HS-5 (cell line): Measurements from ENCODE around the gene EEFSEC.

Source experiments
- DNase-seq: peaks from one replicate; pipeline ENCODE4 v3.0.0-alpha.2; 2012; ENCODE audit warnings: low read depth

EEFSEC gene

GRCh38 chr3:128449111-128449638 lies 295.9 kb downstream of the EEFSEC start:
- no peak for DNase-seq

GRCh38 chr3:128452120-128452519 lies 298.8 kb downstream of the EEFSEC start:
- no peak for DNase-seq

- no peak for DNase-seq
Measured at GRCh38 chr3:128452678-128453275, 299.5 kb downstream of the EEFSEC start.

DNA sequence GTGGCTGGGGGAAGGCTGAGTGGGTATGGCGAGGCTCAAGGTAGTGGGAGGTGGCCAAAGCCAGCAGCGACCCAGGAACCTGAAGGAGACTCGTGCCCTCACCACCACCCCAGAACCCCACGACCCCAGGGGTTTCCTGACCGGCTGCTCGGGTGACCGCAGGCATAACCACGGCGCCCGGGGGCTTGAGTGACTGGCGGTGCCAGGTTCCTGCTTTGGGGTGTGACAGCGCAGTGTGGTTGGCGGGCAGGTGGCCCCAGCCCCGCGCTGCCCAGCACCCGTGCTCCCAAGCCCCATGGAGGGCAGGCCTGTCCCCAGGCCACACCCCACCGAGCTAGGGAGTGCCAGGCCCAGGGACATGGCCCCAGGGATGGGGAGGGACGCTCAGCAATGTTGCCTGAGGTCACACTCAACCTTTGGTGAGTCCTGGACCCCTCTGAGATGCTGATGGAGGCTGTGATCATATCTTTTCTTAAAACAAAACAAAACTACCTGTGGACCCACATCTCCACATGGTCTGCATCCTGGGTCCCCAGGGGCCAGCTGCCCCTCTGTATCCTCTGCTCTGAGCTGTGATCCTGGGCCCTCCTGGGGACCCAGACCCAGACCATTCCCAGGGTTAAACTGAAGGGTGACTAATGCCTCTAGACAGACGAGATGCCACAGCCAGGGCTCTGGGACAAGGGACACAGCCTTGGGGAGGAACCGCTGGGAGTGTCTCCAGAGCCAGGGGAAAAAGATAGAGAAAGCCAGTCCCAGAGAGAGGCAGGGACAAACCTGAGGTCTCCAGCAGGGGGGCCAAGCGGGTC lies 300.4 kb downstream of the EEFSEC start:
- DNase-seq, result no peak

DNA sequence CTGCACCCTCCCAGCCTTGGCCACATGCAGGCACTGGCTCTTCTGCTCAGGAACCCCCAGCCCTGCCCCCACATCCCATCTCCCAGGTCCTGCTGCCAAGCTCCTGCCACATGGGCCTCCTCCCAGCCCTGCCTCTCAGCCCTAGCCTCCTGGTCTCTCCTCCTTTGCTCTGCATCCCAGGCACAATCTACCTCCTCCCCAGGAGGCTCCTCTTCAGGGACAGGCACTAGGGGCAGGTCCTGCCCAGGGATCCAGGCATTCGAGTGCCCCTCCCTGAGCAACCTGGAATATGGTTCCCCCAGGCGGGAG lies 301.0 kb downstream of the EEFSEC start:
- DNase-seq, result no peak

DNA sequence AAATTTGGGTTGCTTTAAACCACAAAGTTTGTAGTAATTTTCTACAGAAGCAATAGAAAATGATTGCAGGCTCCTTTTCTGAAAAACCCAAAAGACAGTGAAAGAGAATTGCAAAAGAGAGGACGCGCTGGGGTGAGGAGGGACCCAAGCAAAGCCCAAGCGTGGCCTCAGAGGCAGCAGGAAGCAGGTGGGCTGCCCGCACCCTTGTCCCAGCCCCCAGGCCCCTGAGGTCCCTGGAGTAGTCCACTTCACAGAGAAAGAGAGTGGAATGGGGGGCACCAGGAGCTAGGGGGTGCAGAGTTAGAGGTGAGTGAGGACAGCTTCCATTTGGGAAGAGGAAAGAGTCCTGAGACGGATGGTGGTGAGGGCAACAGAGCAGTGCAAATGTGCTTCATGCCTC lies 301.8 kb downstream of the EEFSEC start:
- no peak for DNase-seq

DNA sequence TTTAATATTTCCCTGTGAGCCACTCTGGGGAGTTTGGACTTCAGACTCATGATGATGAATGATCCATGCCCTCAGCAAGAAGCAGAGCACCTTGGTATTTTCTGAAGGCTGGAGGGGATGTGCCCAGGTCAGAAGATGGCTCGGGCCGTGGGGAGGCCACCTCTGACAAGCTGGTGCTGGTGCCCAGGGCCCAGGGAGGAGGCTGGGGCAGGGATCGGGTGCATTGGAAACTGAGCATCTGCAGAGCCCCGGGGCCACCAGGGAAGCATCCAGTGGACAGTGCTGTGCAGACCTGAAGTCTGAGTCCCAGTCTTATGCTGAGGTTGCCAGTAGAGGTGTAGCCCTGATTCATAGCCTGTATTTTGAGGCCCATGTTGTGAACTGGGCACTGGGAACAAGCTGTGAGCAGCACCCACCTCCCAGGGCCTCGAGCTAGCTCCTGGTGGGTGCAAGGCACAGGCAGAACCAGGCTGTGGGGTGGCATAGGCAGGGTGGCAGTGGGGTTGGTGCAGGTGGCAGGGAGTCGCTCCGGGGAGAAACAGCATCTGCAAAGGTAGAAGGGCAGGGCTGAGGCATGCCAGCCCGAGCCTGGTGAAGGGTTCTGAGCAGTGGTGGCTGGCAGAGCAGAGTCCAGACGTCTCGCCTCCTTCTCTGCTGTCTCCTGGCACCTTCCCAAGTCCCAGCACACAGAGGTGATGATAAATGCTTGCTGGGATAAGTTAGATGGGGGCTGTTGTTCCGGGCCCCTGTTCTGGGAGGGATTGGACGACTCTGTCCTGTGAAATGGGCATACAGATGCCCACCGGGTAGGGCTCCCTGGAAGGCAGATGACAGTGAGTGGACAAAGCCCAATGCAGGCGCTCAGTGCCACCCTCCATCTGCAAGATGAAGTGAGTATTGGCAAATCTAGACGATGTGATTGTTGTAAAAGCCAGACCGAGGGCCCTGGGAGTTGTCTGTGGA lies 302.8 kb downstream of the EEFSEC start:
- no peak for DNase-seq

GRCh38 chr3:128456776-128457715 lies 303.8 kb downstream of the EEFSEC start:
- DNase-seq, result no peak

DNA sequence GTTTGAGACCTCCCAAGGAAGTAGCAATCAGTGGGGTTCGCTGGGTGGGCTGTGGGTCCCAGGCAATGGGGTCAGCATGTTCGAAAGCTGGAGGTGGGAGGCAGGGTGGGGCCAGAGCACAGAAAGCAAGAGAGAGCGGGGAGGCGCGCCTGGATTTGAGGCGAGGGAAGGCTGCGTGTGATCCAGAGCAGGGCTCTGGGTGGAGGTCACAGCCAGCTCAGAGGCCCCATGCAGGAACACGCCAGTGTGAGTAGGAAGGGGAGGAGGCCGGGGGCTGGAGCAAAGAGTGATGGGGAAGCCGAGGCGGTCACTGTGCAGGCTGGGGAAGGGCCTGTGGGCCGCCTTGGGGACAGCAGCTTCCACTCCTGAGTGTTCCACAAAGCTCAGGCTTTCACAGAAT lies 304.7 kb downstream of the EEFSEC start:
- no peak for DNase-seq
